ENCODE data around the gene SETBP1. TPM values are rescaled to one million over a fixed set of nuclear protein-coding genes. Genes with fewer than 3 reads are reported as not detected.

The SETBP1 gene
- total RNA-seq, 1 donor from 2014 or later, result 80.0 TPM

GRCh38 chr18:44909191-44909719 is 228.6 kb downstream of the SETBP1 start:
- no peak for DNase-seq (ENCODE audit: extremely low spot score, unreplicated experiment)
- Mint-ChIP-seq H3K27me3 (ENCODE audit: unreplicated experiment) (no peaks in the 10 kb centered on the region), H3K36me3 (ENCODE audit: unreplicated experiment) (peaks cover 12% of the 10 kb centered on the region), H3K27ac (ENCODE audit: unreplicated experiment) (no peak overlapping the region), H3K9me3 (ENCODE audit: unreplicated experiment) (peaks cover 11% of the 10 kb centered on the region), H3K4me1 (ENCODE audit: unreplicated experiment) (peaks cover 18% of the 10 kb centered on the region), H3K4me3 (ENCODE audit: unreplicated experiment) (no peak overlapping the region)
- TF ChIP-seq CTCF (IDR thresholded peaks at IDR 0.05), result no peak

DNA sequence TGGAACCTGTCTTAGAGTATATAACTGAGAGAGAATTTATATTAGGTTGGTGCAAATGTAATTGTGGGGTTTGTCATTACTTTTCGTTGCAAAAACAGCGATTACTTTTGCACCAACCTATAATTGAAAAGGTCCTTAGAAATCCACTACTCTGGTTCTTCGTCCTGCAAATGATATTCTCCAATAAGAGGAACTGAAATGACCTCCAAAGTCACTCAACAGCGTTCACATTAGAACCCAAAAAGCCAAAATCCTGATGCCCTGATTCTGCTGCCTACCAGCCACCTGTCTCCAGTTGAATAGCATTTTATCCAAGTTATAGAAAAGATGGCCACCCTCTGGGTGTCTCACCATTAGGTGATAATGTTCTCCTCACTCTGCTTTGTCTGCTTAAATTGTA is 230.6 kb downstream of the SETBP1 start:
- Mint-ChIP-seq H3K4me3 (ENCODE audit: unreplicated experiment) (no peak overlapping the region), H3K27me3 (ENCODE audit: unreplicated experiment) (no peaks in the 10 kb centered on the region), H3K9me3 (ENCODE audit: unreplicated experiment) (peaks cover 5% of the 10 kb centered on the region), H3K4me1 (ENCODE audit: unreplicated experiment) (peaks cover 28% of the 10 kb centered on the region), H3K36me3 (ENCODE audit: unreplicated experiment) (peaks cover 7% of the 10 kb centered on the region), H3K27ac (ENCODE audit: unreplicated experiment) (no peak overlapping the region)
- TF ChIP-seq CTCF (IDR thresholded peaks at IDR 0.05), result no peak
- no peak for DNase-seq (ENCODE audit: extremely low spot score, unreplicated experiment)

GRCh38 chr18:44911773-44912172 is 231.1 kb downstream of the SETBP1 start:
- H3K4me3 Mint-ChIP-seq (ENCODE audit: unreplicated experiment), result no peak overlapping the region
- TF ChIP-seq CTCF (IDR thresholded peaks at IDR 0.05), result no peak
- DNase-seq (ENCODE audit: extremely low spot score, unreplicated experiment), result no peak
- no peak overlapping the region for H3K27ac Mint-ChIP-seq (ENCODE audit: unreplicated experiment)
- H3K9me3 Mint-ChIP-seq (ENCODE audit: unreplicated experiment), result peaks cover 5% of the 10 kb centered on the region
- H3K36me3 Mint-ChIP-seq (ENCODE audit: unreplicated experiment), result peaks cover 7% of the 10 kb centered on the region
- no peaks in the 10 kb centered on the region for H3K27me3 Mint-ChIP-seq (ENCODE audit: unreplicated experiment)
- H3K4me1 Mint-ChIP-seq (ENCODE audit: unreplicated experiment), result peaks cover 33% of the 10 kb centered on the region

DNA sequence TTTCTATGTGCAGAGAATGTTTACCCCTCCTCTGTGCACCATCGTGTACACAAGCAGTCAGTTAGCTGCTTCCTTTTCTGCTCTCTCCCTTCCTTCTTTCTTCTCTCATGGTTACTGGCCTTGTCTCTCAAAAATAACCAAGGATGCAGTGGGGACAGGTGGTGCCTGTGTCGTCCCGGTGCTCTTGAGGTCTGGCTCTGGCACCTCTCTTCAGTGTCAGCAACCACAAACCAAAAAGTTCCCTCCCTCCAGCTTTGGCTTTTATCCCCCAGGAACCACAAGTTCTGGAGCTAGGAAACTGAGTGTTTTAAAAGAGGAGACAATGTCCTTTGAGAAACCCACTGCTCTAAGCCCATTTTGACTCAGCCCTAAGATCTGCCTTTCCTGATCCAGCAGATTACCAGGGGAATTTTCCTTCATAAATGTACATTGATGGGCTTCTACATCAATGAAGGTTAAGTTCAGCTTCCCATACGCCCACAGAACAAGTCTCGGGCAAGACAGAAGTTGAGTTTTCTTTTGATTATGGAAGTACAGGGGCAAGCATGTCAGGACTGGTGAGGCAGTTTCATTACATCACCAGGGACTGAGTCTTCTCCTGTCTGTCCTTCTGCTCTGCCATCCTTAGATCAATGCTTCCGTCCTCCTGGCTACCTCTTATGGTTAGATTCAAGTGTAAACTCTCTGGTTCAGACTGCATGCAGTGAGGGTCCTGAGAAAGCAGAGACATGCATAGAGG is 232.2 kb downstream of the SETBP1 start:
- Mint-ChIP-seq H3K4me1 (ENCODE audit: unreplicated experiment) (peaks cover 44% of the 10 kb centered on the region), H3K4me3 (ENCODE audit: unreplicated experiment) (no peak overlapping the region), H3K27ac (ENCODE audit: unreplicated experiment) (no peak overlapping the region), H3K27me3 (ENCODE audit: unreplicated experiment) (no peaks in the 10 kb centered on the region), H3K9me3 (ENCODE audit: unreplicated experiment) (peaks cover 5% of the 10 kb centered on the region), H3K36me3 (ENCODE audit: unreplicated experiment) (peaks cover 4% of the 10 kb centered on the region)
- no peak for DNase-seq (ENCODE audit: extremely low spot score, unreplicated experiment)
- no peak for TF ChIP-seq CTCF (IDR thresholded peaks at IDR 0.05)

GRCh38 chr18:44914028-44914427 is 233.3 kb downstream of the SETBP1 start:
- H3K4me1 Mint-ChIP-seq (ENCODE audit: unreplicated experiment), result peaks cover 50% of the 10 kb centered on the region

More at GRCh38 chr18:44914028-44914427, 233.3 kb downstream of the SETBP1 start:
- peaks cover 5% of the 10 kb centered on the region for H3K9me3 Mint-ChIP-seq (ENCODE audit: unreplicated experiment)
- peaks cover 4% of the 10 kb centered on the region for H3K36me3 Mint-ChIP-seq (ENCODE audit: unreplicated experiment)
- H3K4me3 Mint-ChIP-seq (ENCODE audit: unreplicated experiment), result no peak overlapping the region
- no peak for DNase-seq (ENCODE audit: extremely low spot score, unreplicated experiment)
- no peak overlapping the region for H3K27ac Mint-ChIP-seq (ENCODE audit: unreplicated experiment)
- TF ChIP-seq CTCF (IDR thresholded peaks at IDR 0.05), result no peak
- H3K27me3 Mint-ChIP-seq (ENCODE audit: unreplicated experiment), result no peaks in the 10 kb centered on the region
